Activated T-helper 17 cell treated with anti-CD3 and anti-CD28 coated beads, Interleukin-2, amount 50 U/mL, for 72 hours (primary cell): ENCODE data around the gene CTBP1. TPM values are rescaled to one million over a fixed set of nuclear protein-coding genes. Genes with fewer than 3 reads are reported as not detected.

Experiments
- ATAC-seq: fragments of 150-1000 bp; cut with Tn5 transposase; replicated peaks from 2 replicates; pipeline ENCODE4 v1.10.0; 2021; ENCODE audit warnings: mild to moderate bottlenecking, moderate library complexity
- H3K27ac Mint-ChIP-seq: one replicate; pipeline ENCODE4 v1.8.0; 2022; ENCODE audit warnings: mixed read lengths
- H3K27me3 Mint-ChIP-seq: one replicate; pipeline ENCODE4 v1.8.0; 2022; ENCODE audit warnings: mixed read lengths
- H3K36me3 Mint-ChIP-seq: one replicate; pipeline ENCODE4 v1.8.0; 2022; ENCODE audit warnings: low read depth, mild to moderate bottlenecking, mixed read lengths
- H3K4me1 Mint-ChIP-seq: one replicate; pipeline ENCODE4 v1.8.0; 2022; ENCODE audit warnings: mixed read lengths
- H3K4me3 Mint-ChIP-seq: one replicate; pipeline ENCODE4 v1.8.0; 2022; ENCODE audit warnings: mild to moderate bottlenecking, mixed read lengths
- H3K9me3 Mint-ChIP-seq: one replicate; pipeline ENCODE4 v1.8.0; 2022; ENCODE audit warnings: mixed read lengths
- total RNA-seq, 2 donors: library from RNA; stranded (reverse); gene quantifications; one replicate each; pipeline ENCODE4 v1.2.3, GENCODE V29; 2022

The CTBP1 gene
- total RNA-seq, 2 donors from 2014 or later = 117 to 173 TPM

GRCh38 chr4:1290165-1290977 is 41.4 kb upstream of the CTBP1 start:
- ATAC-seq = peak; percentile 28
- H3K4me3 Mint-ChIP-seq = peak overlapping the region; percentile 99
- H3K4me1 Mint-ChIP-seq = peaks cover 18% of the 10 kb centered on the region
- peak overlapping the region; percentile 96 for H3K27ac Mint-ChIP-seq
- peaks cover 22% of the 10 kb centered on the region for H3K36me3 Mint-ChIP-seq
- no peaks in the 10 kb centered on the region for H3K27me3 Mint-ChIP-seq
- H3K9me3 Mint-ChIP-seq = no peaks in the 10 kb centered on the region

GRCh38 chr4:1289207-1290164 is 40.6 kb upstream of the CTBP1 start, which contains the start of gene MAEA:
Gene MAEA, plus strand, starts transcription at chr4:1289891. Its CDS starts 23 bp downstream, at chr4:1289914.
- peaks cover 18% of the 10 kb centered on the region for H3K4me1 Mint-ChIP-seq
- H3K27me3 Mint-ChIP-seq = no peaks in the 10 kb centered on the region
- peak within 1 kb of the TSS; percentile 99 for H3K4me3 Mint-ChIP-seq
- peak within 1 kb of the TSS; percentile 96 for H3K27ac Mint-ChIP-seq
- H3K36me3 Mint-ChIP-seq = peaks cover 22% of the 10 kb centered on the region
- no peaks in the 10 kb centered on the region for H3K9me3 Mint-ChIP-seq
- ATAC-seq = peak; percentile 97

- peak overlapping the region; percentile 72 for H3K27ac Mint-ChIP-seq
- no peaks in the 10 kb centered on the region for H3K27me3 Mint-ChIP-seq
- H3K4me3 Mint-ChIP-seq = peak overlapping the region; percentile 99
- H3K4me1 Mint-ChIP-seq = peaks cover 17% of the 10 kb centered on the region
- H3K36me3 Mint-ChIP-seq = peaks cover 22% of the 10 kb centered on the region
- H3K9me3 Mint-ChIP-seq = no peaks in the 10 kb centered on the region
- ATAC-seq = no peak
These were observed 39.9 kb upstream of the CTBP1 start for GRCh38 chr4:1288786-1289185.

GRCh38 chr4:1285790-1286553 is 37.0 kb upstream of the CTBP1 start:
- Mint-ChIP-seq H3K4me3 (no peak overlapping the region), H3K9me3 (no peaks in the 10 kb centered on the region), H3K27me3 (peaks cover 3% of the 10 kb centered on the region), H3K36me3 (peaks cover 5% of the 10 kb centered on the region), H3K27ac (no peak overlapping the region), H3K4me1 (no peaks in the 10 kb centered on the region)
- ATAC-seq = no peak

GRCh38 chr4:1285151-1285789 is 36.3 kb upstream of the CTBP1 start:
- H3K27me3 Mint-ChIP-seq = peaks cover 3% of the 10 kb centered on the region
- ATAC-seq = no peak
- no peak overlapping the region for H3K27ac Mint-ChIP-seq
- no peaks in the 10 kb centered on the region for H3K4me1 Mint-ChIP-seq
- no peaks in the 10 kb centered on the region for H3K9me3 Mint-ChIP-seq
- H3K36me3 Mint-ChIP-seq = no peaks in the 10 kb centered on the region
- no peak overlapping the region for H3K4me3 Mint-ChIP-seq

GRCh38 chr4:1283711-1284110 is 34.8 kb upstream of the CTBP1 start:
- Mint-ChIP-seq H3K4me3 (no peak overlapping the region), H3K4me1 (no peaks in the 10 kb centered on the region), H3K9me3 (no peaks in the 10 kb centered on the region), H3K36me3 (no peaks in the 10 kb centered on the region), H3K27me3 (peaks cover 3% of the 10 kb centered on the region), H3K27ac (no peak overlapping the region)
- no peak for ATAC-seq

- Mint-ChIP-seq H3K27ac (no peak overlapping the region), H3K4me3 (no peak overlapping the region), H3K4me1 (peaks cover 7% of the 10 kb centered on the region)
These were observed 30.3 kb upstream of the CTBP1 start for GRCh38 chr4:1279253-1279652.

GRCh38 chr4:1277667-1278665 is 29.0 kb upstream of the CTBP1 start:
- Mint-ChIP-seq H3K27ac (no peak overlapping the region), H3K9me3 (no peaks in the 10 kb centered on the region), H3K36me3 (no peaks in the 10 kb centered on the region), H3K27me3 (peaks cover 3% of the 10 kb centered on the region), H3K4me3 (no peak overlapping the region), H3K4me1 (peaks cover 7% of the 10 kb centered on the region)
- peak; percentile 89 for ATAC-seq

More at GRCh38 chr4:1279253-1279652, 30.3 kb upstream of the CTBP1 start:
- ATAC-seq = no peak
- H3K36me3 Mint-ChIP-seq = no peaks in the 10 kb centered on the region
- no peaks in the 10 kb centered on the region for H3K9me3 Mint-ChIP-seq
- peaks cover 3% of the 10 kb centered on the region for H3K27me3 Mint-ChIP-seq

- ATAC-seq = no peak
- no peaks in the 10 kb centered on the region for H3K9me3 Mint-ChIP-seq
- peaks cover 7% of the 10 kb centered on the region for H3K4me1 Mint-ChIP-seq
- H3K4me3 Mint-ChIP-seq = no peak overlapping the region
- H3K27me3 Mint-ChIP-seq = no peaks in the 10 kb centered on the region
- H3K27ac Mint-ChIP-seq = no peak overlapping the region
- H3K36me3 Mint-ChIP-seq = no peaks in the 10 kb centered on the region
These were observed 28.1 kb upstream of the CTBP1 start for GRCh38 chr4:1276984-1277383.

- H3K36me3 Mint-ChIP-seq = no peaks in the 10 kb centered on the region
- H3K27ac Mint-ChIP-seq = no peak overlapping the region
- ATAC-seq = no peak
- H3K4me3 Mint-ChIP-seq = no peak overlapping the region
- peaks cover 7% of the 10 kb centered on the region for H3K4me1 Mint-ChIP-seq
- H3K27me3 Mint-ChIP-seq = no peaks in the 10 kb centered on the region
- H3K9me3 Mint-ChIP-seq = no peaks in the 10 kb centered on the region
These were observed 25.9 kb upstream of the CTBP1 start for GRCh38 chr4:1274871-1275270.

GRCh38 chr4:1271686-1272085 is 22.8 kb upstream of the CTBP1 start:
- Mint-ChIP-seq H3K27ac (no peak overlapping the region), H3K27me3 (no peaks in the 10 kb centered on the region), H3K4me1 (peaks cover 7% of the 10 kb centered on the region), H3K36me3 (no peaks in the 10 kb centered on the region), H3K9me3 (no peaks in the 10 kb centered on the region), H3K4me3 (no peak overlapping the region)
- ATAC-seq = no peak

GRCh38 chr4:1269209-1269608 is 20.3 kb upstream of the CTBP1 start:
- ATAC-seq = no peak
- Mint-ChIP-seq H3K4me1 (peaks cover 7% of the 10 kb centered on the region), H3K27ac (no peak overlapping the region), H3K36me3 (no peaks in the 10 kb centered on the region), H3K27me3 (no peaks in the 10 kb centered on the region), H3K9me3 (no peaks in the 10 kb centered on the region), H3K4me3 (no peak overlapping the region)
